HG03378 (cell line): ENCODE data around the gene PTPRN2.
"Not testable (repeated sequence)": the region's sequence is repeated elsewhere in the genome, so short reads cannot be mapped to it uniquely, and the experiment has no call there.

Source experiments
- ATAC-seq: cut with Tn5 transposase; IDR thresholded peaks from one replicate; pipeline ENCODE4 v1.9.1; 2021; ENCODE audit warnings: mild to moderate bottlenecking, moderate library complexity; ENCODE audit not compliant: unreplicated experiment

PTPRN2 gene

DNA sequence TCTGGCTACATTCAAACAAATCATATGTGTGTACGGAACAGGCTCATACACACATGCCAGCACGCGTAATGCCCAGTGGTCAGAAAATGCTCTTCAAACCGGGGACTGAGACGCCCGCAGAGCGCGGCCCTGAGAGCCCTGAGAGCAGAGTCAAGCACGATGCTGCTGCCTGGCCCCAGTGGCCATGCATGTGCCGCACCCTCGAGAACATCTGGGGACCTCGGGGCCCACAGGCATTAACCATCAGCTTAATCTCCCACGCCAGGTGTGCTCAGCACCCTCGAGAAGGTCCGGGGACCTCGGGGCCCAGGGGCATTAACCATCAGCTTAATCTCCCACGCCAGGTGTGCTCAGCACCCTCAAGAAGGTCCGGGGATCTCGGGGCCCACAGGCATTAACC lies 163.1 kb downstream of the PTPRN2 start:
- ATAC-seq = no peak

DNA sequence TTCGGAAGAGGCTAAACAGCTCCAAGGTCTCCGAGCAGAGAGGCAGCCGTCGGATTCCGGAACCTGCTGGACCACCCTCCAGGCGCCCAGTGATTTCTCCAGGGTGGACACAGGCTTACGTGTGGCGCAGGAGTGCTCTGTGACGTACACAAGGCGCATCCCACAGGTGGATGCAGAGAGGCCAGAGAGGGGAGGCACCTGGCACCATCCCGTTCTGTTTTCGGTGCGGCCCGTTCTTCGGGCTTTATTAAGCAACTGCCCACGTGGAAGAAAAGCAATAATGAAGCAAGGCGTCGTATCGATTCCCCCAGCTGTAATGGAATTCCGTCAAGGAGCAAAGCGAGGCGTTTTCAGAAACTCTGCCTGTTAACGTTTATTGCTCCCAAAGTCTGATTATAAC lies 163.6 kb downstream of the PTPRN2 start:
- ATAC-seq = no peak

DNA sequence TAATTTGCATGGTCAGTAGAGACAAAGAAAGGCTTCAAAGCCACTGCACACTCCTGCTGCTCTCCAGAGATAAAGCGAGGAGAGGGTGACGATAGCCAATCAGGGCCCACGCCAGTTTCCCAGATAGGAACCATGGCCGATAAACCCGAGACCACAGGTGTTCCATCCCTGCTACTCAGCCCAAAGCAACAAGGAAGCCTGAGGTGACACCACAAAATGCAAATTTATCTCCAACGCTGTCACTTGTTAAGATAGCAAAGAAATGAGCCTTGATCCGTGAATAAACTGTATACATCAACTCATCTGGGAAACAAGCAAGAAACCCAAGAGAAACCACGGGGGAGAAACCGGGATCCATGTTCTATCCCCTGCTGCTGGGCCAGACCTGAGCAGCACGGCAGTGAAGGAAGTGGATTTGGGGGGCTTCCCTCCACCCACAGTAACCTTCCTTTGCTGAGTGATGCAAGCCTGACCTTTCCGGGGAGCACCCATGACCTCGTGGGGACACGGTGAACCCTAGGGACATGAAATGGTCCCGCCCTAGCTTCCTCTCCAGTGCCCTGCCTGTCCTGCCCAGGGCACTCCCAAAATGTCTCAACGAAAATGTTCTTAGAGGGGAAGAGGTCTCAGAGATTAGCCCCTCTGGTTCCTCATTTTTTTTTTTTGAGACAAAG lies 164.6 kb downstream of the PTPRN2 start:
- no peak for ATAC-seq

DNA sequence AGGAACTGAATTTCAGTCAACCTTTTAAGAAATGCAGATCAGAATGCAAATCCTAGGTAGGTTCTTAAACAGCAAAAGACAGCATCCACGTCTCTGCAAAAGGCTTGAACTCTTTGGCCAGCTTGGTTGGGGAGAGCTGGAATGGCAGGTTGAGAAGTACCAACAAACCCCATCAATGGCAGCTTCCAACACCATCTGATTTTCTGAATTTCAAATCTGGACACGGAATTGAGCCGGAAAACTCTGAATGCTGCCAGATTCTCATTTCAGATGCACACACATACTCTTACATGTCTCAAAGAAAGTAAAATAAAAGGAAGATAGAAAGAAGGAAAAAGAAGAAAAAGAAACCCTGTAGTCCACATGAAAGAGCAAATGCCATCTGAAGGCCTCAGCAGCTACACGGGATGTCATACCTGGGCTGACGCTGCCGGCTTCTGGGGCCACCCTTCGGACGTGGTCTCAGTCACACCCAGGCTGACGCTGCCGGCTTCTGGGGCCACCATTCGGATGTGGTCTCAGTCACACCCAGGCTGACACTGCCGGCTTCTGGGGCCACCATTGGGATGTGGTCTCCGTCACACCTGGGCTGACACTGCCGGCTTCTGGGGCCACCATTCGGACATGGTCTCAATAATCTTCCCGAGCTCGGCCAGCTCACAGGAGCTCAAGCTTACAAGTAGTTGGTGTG lies 165.3 kb downstream of the PTPRN2 start:
- no peak for ATAC-seq

DNA sequence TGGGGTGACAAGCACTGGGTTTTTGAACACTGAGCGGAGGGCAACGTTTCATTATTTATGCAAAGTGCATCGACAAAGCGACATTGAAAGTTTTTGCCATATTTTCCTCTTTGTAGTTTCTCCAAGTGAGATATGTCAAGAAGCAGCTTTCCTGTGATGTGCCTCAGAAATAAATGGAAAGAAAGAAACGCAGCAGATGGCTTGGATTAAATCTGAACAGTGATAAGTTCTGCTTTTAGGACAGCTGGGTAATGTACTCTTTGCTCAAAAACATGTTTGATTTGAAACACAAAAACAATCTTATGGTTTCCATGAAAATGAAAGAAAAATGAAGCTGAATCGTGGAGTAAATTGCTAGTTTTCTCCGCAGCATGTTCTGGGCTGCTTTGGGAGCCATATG lies 166.3 kb downstream of the PTPRN2 start:
- no peak for ATAC-seq

DNA sequence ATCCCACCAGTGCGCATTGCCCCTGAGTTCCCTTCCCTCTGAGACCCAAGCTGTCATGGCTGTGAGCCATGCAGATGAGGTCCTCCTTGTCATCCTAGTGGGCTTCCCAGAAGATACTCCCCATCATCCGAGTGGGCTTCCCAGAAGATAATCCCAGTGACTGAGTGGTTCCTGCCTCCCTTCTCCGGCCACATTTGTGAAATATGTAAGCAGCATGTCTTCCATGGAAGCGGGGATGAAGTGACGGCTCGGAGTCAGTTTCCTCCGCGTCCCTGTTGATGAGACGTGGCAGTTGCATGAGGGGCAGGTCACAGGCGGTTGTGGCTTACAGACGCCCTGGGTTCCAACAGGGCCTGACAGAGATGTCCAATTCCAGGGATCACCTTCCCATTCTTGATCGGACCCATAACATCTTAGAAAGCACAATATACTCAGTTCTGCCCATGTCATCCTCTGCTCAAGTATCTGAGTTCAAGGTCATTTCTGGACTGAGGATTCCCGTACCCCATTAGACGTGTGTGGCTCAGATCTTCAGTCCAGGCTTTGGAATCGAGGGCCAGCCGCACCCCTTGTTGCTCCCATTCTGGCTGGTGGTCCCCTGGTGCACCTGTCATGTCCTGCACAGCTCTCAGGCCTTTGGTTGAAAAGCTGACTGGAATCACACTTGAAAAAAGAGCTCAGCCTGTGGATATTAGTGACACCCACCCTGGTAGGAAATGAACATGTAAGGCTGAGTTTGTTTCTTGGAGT lies 166.9 kb downstream of the PTPRN2 start:
- ATAC-seq = no peak

DNA sequence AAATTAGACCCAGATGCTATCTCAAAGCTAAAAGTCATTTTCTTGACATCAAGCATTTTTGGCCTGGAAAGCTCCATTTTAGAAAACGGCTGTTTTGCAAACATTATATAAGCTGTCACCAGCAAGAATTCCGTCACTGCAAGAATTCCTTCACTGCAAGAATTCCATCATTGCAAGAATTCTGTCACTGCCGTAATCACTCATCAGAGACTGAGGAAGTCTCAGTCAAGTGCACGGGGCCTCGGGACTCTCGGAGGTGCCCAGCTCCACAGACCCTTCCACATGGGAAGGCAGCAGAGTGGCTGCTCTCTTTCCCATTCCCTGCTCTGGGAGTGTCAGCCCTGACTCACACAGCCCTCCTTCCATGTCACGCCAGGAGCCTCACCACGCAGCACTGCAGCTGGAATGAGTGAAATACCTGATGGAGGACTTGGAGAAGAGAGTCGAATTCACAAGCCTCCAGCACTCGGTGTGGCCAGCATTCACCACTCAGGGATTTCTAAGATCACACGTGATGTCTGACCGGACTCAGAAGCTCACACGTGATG lies 168.3 kb downstream of the PTPRN2 start:
- no peak for ATAC-seq

DNA sequence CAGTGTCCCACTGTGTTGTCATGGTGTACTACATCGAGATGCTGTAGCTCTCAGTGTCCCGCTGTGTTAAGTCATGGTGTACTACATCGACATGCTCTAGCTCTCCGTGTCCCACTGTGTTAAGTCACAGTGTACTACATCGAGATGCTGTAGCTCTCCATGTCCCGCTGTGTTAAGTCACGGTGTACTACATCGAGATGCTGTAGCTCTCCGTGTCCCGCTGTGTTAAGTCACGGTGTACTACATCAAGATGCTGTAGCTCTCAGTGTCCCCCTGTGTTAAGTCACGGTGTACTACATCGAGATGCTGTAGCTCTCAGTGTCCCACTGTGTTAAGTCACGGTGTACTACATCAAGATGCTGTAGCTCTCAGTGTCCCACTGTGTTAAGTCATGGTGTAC lies 169.2 kb downstream of the PTPRN2 start:
- not testable (repeated sequence) for ATAC-seq

DNA sequence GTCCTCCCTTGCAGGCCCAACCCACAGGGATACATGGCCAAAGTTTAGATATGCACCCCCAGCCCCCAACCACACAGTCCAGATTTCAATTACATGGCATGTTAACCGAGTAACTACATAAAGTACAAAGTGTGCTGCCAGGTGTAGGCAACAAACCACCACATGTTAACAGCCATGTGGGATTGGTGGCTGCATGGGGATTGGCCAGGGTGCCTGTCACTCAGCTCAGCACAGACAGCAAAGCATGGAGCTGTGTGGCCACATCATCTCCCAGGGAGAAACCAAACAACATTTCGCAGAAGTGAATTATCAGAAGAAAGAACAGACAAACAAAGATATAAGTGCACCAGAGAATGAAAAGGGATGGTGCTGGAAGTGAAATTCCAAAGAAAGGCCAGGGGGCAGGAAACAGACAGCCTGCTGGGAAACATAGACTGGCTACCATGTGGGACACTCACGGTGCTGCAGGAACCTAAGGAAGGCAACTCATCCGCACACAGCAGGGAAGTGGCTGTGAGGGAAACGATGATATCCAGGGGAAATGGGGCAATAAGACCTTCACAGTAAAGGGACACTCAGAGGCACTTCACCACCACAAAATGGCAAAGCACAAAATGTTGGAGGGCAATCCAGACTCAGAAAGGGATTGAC lies 171.2 kb downstream of the PTPRN2 start:
- ATAC-seq = no peak

DNA sequence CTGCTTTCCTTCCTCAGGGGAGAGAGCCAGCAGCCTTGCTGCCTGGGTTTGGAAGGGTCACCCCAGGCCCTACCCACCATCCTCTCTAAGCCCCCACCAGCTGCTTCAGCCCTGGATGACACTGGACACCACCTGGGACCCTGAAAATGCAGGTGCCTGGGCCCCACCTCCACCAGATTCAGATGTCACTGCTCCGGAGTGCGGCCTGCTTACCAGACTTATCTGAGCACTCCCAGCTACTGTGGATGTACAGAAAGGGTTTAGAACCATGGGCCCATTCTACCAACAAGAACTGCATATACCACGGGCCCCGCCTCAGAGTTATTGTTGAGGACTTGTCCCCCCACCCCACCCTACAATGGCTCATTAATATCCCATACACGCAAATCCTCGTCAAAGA lies 172.3 kb downstream of the PTPRN2 start:
- ATAC-seq = no peak

DNA sequence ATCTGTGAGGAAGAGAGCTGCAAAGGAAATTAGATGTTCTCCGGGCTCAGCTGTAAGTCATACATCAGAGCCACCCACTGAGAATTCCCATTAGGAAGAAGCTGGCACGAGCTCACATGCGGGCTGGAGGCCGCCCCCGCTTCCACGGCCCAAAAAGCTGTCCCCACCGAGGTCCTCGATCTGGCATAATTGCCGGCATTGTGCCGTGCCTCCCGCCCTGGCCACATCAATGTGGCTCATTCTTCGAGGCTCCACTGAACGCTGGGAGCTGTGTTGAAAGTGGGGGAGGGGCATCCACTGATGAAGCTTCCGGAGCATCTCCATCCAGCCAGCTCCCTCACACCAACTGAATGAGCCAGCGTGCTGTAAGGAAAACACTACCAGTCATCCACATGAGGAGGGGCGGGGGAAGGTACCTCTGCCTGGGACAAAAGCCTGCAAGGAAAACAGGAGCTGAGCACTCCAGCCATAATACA lies 173.1 kb downstream of the PTPRN2 start:
- ATAC-seq = no peak

DNA sequence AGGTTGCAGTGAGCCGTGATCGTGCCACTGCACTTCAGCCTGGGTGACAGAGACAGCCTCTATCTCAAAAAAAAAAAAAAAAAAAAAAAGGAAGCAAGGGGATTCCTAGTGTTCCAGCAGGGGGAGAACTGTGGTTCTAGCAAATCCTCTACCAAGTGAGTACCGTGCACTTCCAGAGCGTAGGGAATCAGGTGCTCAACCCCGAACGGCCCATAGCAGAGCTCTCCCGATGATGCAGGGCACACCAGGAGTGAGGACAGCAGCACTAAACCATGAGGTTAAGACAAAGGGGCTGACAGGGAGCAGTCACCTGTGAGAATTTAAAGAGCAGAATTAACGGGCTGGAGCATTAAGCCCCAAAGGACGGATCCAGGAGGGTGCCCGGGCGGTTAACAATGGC lies 173.6 kb downstream of the PTPRN2 start:
- no peak for ATAC-seq

DNA sequence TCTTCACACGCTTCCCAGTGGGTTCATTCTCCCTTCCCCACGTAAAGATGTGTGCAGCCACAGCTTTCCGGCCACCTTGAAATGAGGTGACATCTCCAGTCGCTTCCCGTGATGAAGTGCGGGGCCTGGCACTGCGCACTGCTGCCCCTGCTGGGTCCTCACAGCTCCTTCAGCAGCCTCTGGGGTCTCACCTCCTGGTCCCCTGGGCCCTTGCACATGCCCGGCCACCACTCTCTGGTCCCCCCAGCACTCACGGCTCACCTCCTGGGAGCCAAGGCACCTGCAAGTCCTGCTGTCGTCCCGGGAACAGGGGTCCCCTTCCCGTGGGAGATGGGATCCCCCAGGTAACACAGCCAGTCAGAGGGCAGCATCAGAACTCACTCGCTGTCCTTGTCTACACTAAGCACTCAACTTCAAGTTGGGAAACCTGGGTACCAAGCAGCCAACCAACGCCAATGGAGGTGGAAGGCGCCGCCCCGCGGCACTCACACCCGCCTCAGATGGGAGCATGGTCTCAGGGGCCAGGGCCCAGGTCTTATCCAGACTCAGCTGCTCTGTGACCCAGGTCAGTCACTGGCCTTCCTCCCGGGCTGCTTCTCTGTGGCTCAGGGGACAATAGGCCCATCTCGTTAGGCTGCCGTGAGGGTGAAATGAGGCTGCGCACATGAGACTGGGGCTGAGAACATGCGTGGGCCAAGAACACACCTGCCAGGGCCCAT lies 176.2 kb downstream of the PTPRN2 start:
- ATAC-seq = no peak

DNA sequence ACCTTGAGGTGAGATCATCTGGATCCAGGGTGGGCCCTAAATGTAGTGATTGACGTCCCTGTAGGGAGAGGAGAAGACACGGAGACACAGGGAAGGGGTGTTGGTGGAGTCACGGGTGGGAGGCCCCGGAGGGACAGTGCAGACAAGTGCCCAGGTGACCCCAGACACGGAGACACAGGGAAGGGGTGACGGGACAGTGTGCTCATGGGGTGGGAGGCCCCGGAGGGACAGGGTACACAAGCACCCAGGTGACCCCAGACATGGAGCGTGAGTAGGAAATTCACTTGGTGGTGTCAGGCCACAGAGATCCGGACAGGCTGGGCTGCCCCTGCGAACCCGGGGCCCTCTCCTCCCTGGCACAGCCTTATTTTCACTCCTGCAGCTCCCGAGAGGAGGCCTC lies 176.9 kb downstream of the PTPRN2 start:
- no peak for ATAC-seq

DNA sequence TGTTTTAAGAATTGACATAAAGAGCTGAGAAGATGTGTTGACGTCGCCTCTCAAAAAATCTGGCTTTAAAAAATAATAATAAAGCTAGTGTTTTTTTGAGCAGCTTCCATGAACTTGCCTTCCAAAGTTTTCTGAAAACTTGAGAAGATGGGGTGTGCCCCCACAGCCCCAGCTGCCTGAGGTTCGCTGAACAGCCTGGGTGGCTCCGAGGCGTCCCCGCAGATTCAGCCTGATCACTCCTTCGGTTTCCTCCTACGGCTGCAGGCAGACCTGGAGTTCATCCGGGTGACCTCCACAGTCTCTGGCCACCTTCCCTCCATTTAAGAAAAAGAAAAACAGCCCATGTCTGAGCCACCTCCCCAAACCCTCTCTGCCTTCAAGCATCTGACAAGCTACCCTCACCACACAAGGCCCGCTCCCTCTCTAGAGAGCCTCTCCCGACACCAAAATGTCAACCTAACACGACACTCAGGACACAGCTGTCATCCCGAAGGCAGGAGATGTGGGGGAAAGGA lies 177.8 kb downstream of the PTPRN2 start:
- ATAC-seq = no peak

DNA sequence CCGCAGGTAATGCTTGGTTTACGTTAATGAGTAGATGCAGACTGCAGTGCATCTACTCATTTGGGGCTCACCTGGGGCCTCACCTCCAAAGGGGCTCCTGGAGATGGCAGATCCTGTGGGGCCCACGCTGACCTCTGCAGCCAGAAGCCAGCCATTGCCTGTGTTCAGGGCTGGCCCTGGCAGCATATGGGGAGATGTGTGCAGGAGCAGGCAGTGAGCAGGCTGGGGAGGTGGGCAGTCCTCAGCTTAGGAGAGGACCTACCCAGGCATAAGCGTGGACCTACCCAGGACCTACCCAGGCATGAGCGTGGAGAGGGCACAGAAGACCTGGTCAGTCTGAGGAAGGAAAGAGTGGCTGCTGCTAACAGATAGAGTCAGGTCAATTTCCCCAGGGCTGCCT lies 178.5 kb downstream of the PTPRN2 start:
- ATAC-seq = no peak

DNA sequence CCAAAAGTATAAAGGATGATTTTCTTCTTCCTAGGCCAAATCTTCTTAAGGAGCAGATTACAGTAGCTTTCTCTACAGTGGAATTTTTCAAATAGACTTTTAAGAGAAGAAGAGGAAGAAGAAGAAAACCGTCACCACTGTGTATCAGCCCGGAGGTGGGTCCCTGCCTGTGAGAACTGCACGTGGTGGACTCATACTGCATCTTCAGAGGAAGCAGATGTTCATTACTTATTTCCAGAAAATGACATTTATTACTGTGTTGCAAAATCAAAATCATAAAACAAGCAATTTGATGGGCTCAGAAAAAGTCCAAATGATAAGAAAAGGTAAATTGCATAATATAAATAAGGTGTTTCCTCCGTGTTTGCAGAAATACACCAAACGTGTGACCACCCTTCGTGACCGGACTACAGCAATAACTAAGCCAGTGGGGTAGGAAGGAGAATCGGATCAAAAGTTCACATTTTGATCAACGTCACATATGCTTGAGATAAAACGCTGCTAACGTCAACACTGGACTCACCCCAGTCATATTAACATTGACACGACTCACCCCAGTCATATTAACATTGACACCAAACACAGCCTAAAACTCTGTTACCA lies 179.2 kb downstream of the PTPRN2 start:
- ATAC-seq = no peak

DNA sequence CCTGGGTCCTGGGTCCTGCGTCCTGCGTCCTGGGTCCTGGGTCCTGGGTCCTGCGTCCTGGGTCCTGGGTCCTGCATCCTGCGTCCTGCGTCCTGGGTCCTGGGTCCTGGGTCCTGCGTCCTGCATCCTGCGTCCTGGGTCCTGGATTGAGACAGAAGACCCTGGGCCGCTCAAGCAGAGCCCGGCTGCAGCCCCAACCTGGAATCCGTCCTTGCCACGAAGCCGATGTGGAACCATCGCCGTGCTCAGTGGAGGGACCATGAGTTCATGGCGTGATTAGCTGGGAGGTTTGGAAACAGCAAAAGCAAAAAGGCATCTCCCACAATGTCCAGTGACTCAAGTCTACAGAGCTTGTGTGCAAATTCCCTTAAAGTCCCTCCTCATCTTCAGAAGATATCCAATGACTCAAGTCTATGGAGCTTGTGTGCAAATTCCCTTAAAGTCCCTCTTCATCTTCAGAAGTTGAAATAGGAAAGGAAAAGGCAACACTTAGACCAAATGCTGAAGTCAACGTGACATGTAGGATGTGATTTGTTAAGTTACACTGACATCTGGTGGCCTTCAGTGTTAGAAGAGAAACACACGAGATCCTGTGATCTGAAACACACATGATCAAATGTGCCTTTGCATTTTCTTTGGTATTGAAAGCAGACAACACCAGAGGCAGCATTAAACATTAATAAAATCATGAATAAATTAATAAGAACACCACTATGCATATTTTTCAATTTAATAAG lies 179.9 kb downstream of the PTPRN2 start:
- ATAC-seq = no peak

DNA sequence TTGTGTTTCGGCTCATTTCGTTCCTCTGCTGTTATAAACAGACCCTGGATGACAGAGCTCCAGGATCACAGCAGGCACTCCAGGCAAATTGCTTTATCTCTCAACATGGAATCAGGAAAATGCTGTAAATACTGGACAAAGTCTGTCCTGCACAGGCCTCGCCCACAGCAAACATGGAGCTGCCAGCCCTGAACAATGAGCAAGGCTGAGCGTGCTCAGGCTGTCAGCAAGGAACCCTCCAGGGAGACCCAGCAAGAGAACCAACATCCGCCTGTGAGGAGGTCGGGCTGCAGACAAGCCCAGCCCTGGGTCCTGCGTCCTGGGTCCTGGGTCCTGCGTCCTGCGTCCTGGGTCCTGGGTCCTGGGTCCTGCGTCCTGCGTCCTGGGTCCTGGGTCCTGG lies 180.8 kb downstream of the PTPRN2 start:
- no peak for ATAC-seq
